HG03060 (cell line): ENCODE data around the gene ENO3.

ENCODE experiments used
- ATAC-seq: cut with Tn5 transposase; IDR thresholded peaks from one replicate; pipeline ENCODE4 v1.9.1; 2021; ENCODE audit warnings: low read depth, moderate number of reproducible peaks; ENCODE audit not compliant: unreplicated experiment

ENO3 gene

GRCh38 chr17:4949321-4950074, 1.4 kb upstream of the ENO3 start:
- peak; percentile 29 for ATAC-seq

GRCh38 chr17:4950075-4950745, 709 bp upstream of the ENO3 start:
- ATAC-seq: no peak

- ATAC-seq: no peak
Measured at GRCh38 chr17:4951486-4951885, 567 bp downstream of the ENO3 start.

- ATAC-seq: no peak
Measured at GRCh38 chr17:4953451-4953961, 2.6 kb downstream of the ENO3 start.

GRCh38 chr17:4955091-4955490, 4.2 kb downstream of the ENO3 start:
- no peak for ATAC-seq

- no peak for ATAC-seq
Measured at GRCh38 chr17:4956493-4957061, 5.7 kb downstream of the ENO3 start.

GRCh38 chr17:4958102-4958501, 7.2 kb downstream of the ENO3 start:
- ATAC-seq: no peak

GRCh38 chr17:4959261-4959965, 8.5 kb downstream of the ENO3 start:
- ATAC-seq: no peak

- ATAC-seq: no peak
Measured at GRCh38 chr17:4960279-4960922, 9.5 kb downstream of the ENO3 start.

- ATAC-seq: no peak
Measured at GRCh38 chr17:4965311-4965986, 14.5 kb downstream of the ENO3 start.

- peak; percentile 73 for ATAC-seq
Measured at GRCh38 chr17:4966844-4967538, 16.1 kb downstream of the ENO3 start.

GRCh38 chr17:4967539-4968485, 16.9 kb downstream of the ENO3 start, which contains the start of gene SPAG7:
SPAG7 (minus strand) TSS chr17:4967817; CDS start chr17:4967804, 13 bp downstream.
- peak; percentile 48 for ATAC-seq

GRCh38 chr17:4968486-4969046, 17.6 kb downstream of the ENO3 start:
- ATAC-seq: no peak

GRCh38 chr17:4969047-4969550, 18.2 kb downstream of the ENO3 start:
- no peak for ATAC-seq

GRCh38 chr17:4969551-4970173, 18.7 kb downstream of the ENO3 start:
- ATAC-seq: no peak

GRCh38 chr17:4970273-4970672, 19.4 kb downstream of the ENO3 start:
- ATAC-seq: no peak

GRCh38 chr17:4971826-4972225, 20.9 kb downstream of the ENO3 start:
- ATAC-seq: no peak
